Astrocyte (in vitro differentiated cells and primary cell): ENCODE measurements around the gene NAA20. TPM values are rescaled to one million over a fixed set of nuclear protein-coding genes. Genes with fewer than 3 reads are reported as not detected.

ENCODE experiments used
- DNase-seq: peaks from one replicate; pipeline ENCODE4 v3.0.0-alpha.2; 2010; ENCODE audit warnings: low read depth
- FAIRE-seq: peaks from 2 replicates; lab custom pipeline; 2011; peaks lifted over from hg19 to GRCh38; lab: Jason Lieb, UNC
- H2AFZ ChIP-seq: 2 replicates; pipeline ENCODE4 v1.6.0; 2012; ENCODE audit warnings: low read depth, low read length, inconsistent platforms
- H3K27ac ChIP-seq: 2 replicates; pipeline ENCODE4 v1.5.1; 2011; ENCODE audit warnings: low read depth, low read length, inconsistent platforms
- H3K27me3 ChIP-seq: 2 replicates; pipeline ENCODE4 v1.6.0; 2011; ENCODE audit warnings: low read length, inconsistent platforms; ENCODE audit not compliant: insufficient read depth
- H3K36me3 ChIP-seq: 2 replicates; pipeline ENCODE4 v1.5.1; 2011; ENCODE audit warnings: low read length, inconsistent platforms; ENCODE audit not compliant: insufficient read depth
- H3K4me1 ChIP-seq: 2 replicates; pipeline ENCODE4 v1.5.1; 2011; ENCODE audit warnings: low read length, inconsistent platforms; ENCODE audit not compliant: insufficient read depth
- H3K4me2 ChIP-seq: 2 replicates; pipeline ENCODE4 v1.6.0; 2012; ENCODE audit warnings: low read length, inconsistent platforms
- H3K4me3 ChIP-seq: 2 replicates; pipeline ENCODE4 v1.5.1; 2011; ENCODE audit warnings: low read depth, mild to moderate bottlenecking, low read length, inconsistent platforms; ENCODE audit not compliant: insufficient read depth
- H3K79me2 ChIP-seq: 2 replicates; pipeline ENCODE4 v1.6.0; 2012; ENCODE audit warnings: mild to moderate bottlenecking, low read length, inconsistent platforms; ENCODE audit not compliant: insufficient read depth
- H3K9ac ChIP-seq: 2 replicates; pipeline ENCODE4 v1.6.0; 2012; ENCODE audit warnings: mild to moderate bottlenecking, low read length, inconsistent platforms
- H3K9me3 ChIP-seq: 2 replicates; pipeline ENCODE4 v1.5.1; 2012; ENCODE audit warnings: low read depth, mild to moderate bottlenecking, low read length, inconsistent platforms; ENCODE audit not compliant: insufficient read depth
- H4K20me1 ChIP-seq: 2 replicates; pipeline ENCODE4 v1.6.0; 2012; ENCODE audit warnings: low read length, inconsistent platforms; ENCODE audit not compliant: insufficient read depth
- H3K27ac Mint-ChIP-seq: one replicate; pipeline ENCODE4 v1.8.0; 2021; ENCODE audit warnings: mild to moderate bottlenecking, mixed read lengths; ENCODE audit not compliant: unreplicated experiment
- H3K27me3 Mint-ChIP-seq: one replicate; pipeline ENCODE4 v1.8.0; 2021; ENCODE audit warnings: low read depth, mixed read lengths; ENCODE audit not compliant: unreplicated experiment
- H3K36me3 Mint-ChIP-seq: one replicate; pipeline ENCODE4 v1.8.0; 2021; ENCODE audit warnings: low read depth, mixed read lengths; ENCODE audit not compliant: unreplicated experiment
- H3K4me1 Mint-ChIP-seq: one replicate; pipeline ENCODE4 v1.8.0; 2021; ENCODE audit warnings: low read depth, mixed read lengths; ENCODE audit not compliant: unreplicated experiment
- H3K4me3 Mint-ChIP-seq: one replicate; pipeline ENCODE4 v1.8.0; 2021; ENCODE audit warnings: mild to moderate bottlenecking, moderate library complexity, mixed read lengths; ENCODE audit not compliant: unreplicated experiment
- H3K9me3 Mint-ChIP-seq: one replicate; pipeline ENCODE4 v1.8.0; 2021; ENCODE audit warnings: mild to moderate bottlenecking, mixed read lengths; ENCODE audit not compliant: unreplicated experiment
- EZH2 ChIP-seq: IDR thresholded peaks from 2 replicates; pipeline ENCODE4 v1.6.1; 2012; ENCODE audit warnings: mild to moderate bottlenecking, low read length, inconsistent platforms; ENCODE audit not compliant: insufficient read depth
- total RNA-seq: library from RNA; stranded (reverse); gene quantifications from 2 replicates; pipeline ENCODE4 v1.2.1, GENCODE V29; 2021
- TF ChIP-seq, protein P1 (sequence below): IDR thresholded peaks from 2 replicates; pipeline ENCODE4 v1.5.1; 2011; ENCODE audit warnings: low read depth, mild to moderate bottlenecking, inconsistent platforms, low read length, moderate library complexity; ENCODE audit not compliant: insufficient read depth

The NAA20 gene
- total RNA-seq, 1 donor from 2014 or later = 73.0 TPM

DNA sequence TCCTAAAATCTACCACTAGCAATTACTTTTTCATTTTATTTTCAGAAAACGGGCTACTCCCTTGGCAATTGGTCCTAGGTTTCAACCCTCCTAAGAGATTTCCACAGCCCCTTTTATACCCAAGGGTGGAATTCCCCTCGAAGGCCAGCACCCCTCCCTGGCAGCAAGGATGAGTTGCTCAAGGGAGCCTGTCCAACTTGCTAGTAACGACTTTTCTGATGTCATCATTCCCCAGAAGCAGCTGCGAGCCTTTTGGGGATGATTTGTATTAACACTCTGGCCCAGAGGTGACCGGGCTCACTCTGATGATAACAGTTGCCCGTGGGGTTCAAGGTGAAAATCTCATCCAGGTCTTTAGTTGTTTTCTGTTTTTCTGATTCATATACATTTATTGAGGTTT, 30.7 kb upstream of the NAA20 start:
- no peak for TF ChIP-seq EZH2
- Histone ChIP-seq H4K20me1 (peaks cover 43% of the 10 kb centered on the region), H3K9me3 (no peaks in the 10 kb centered on the region), H3K36me3 (peaks cover 4% of the 10 kb centered on the region), H3K9ac (no peak overlapping the region), H2AFZ (no peak overlapping the region), H3K79me2 (peaks cover 98% of the 10 kb centered on the region), H3K27me3 (no peaks in the 10 kb centered on the region), H3K4me1 (peaks cover 39% of the 10 kb centered on the region), H3K4me2 (peak overlapping the region; percentile 24), H3K4me3 (no peak overlapping the region), H3K27ac (no peak overlapping the region)
- no peak for FAIRE-seq
- DNase-seq = peak; percentile 63
- H3K4me3 Mint-ChIP-seq = no peak overlapping the region
- no peak overlapping the region for H3K27ac Mint-ChIP-seq
- peaks cover 12% of the 10 kb centered on the region for H3K4me1 Mint-ChIP-seq
- no peaks in the 10 kb centered on the region for H3K27me3 Mint-ChIP-seq
- H3K36me3 Mint-ChIP-seq = peaks cover 5% of the 10 kb centered on the region
- H3K9me3 Mint-ChIP-seq = no peaks in the 10 kb centered on the region

DNA sequence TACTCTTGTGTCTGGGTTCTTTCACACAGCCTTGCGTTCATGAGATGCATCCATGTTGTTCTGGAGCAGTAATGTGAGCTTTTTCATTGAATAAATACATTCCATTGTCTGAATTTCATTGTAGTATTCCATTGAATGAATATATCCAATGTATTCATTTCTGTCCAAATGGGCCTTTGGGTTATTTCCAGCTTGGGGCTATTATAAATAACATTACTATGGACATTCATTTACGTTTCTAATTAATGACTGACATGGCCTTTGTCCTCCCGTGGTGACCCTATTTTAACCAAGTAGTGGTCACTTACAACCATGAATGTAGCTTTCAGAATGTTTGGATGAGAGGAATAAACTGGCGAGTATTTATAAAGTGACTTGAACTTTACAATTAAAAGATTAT, 30.1 kb upstream of the NAA20 start:
- H4K20me1 ChIP-seq = peaks cover 37% of the 10 kb centered on the region
- H3K36me3 ChIP-seq = peaks cover 4% of the 10 kb centered on the region
- TF ChIP-seq, protein P1, sequence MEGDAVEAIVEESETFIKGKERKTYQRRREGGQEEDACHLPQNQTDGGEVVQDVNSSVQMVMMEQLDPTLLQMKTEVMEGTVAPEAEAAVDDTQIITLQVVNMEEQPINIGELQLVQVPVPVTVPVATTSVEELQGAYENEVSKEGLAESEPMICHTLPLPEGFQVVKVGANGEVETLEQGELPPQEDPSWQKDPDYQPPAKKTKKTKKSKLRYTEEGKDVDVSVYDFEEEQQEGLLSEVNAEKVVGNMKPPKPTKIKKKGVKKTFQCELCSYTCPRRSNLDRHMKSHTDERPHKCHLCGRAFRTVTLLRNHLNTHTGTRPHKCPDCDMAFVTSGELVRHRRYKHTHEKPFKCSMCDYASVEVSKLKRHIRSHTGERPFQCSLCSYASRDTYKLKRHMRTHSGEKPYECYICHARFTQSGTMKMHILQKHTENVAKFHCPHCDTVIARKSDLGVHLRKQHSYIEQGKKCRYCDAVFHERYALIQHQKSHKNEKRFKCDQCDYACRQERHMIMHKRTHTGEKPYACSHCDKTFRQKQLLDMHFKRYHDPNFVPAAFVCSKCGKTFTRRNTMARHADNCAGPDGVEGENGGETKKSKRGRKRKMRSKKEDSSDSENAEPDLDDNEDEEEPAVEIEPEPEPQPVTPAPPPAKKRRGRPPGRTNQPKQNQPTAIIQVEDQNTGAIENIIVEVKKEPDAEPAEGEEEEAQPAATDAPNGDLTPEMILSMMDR = no peak
- TF ChIP-seq EZH2 = no peak
- Mint-ChIP-seq H3K9me3 (no peaks in the 10 kb centered on the region), H3K4me1 (peaks cover 18% of the 10 kb centered on the region), H3K36me3 (peaks cover 3% of the 10 kb centered on the region), H3K4me3 (no peak overlapping the region), H3K27ac (no peak overlapping the region), H3K27me3 (no peaks in the 10 kb centered on the region)
- H3K27ac ChIP-seq = no peak overlapping the region
- no peak overlapping the region for H3K9ac ChIP-seq
- H3K4me3 ChIP-seq = no peak overlapping the region
- no peak for DNase-seq
- no peak overlapping the region for H2AFZ ChIP-seq
- no peak for FAIRE-seq
- no peak overlapping the region for H3K4me2 ChIP-seq
- H3K27me3 ChIP-seq = no peaks in the 10 kb centered on the region
- H3K9me3 ChIP-seq = no peaks in the 10 kb centered on the region
- peaks cover 97% of the 10 kb centered on the region for H3K79me2 ChIP-seq
- H3K4me1 ChIP-seq = peaks cover 45% of the 10 kb centered on the region

DNA sequence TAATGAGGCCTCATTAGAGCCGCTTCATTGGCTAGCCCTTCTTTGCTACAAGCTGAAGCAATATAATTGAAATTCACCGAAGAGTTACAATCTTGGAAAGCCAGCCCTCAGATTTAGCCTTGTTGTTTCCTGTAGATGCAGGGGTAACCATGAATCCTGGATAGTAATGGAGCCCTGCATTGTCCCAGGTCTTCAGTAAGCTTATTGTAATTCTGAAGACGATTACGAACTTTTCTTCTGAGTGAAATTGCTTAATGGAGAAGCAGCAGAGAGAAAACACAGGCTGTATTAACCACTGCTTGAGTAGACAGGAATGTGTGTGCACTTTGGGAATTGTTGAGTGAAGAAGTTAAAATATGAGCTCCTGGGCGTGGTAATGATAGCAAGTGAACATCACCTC, 26.3 kb upstream of the NAA20 start:
- Histone ChIP-seq H3K9ac (peak overlapping the region; percentile 35), H3K27ac (peak overlapping the region; percentile 96)

More for the DNA sequence above, 26.3 kb upstream of the NAA20 start:
- Histone ChIP-seq H3K9me3 (no peaks in the 10 kb centered on the region), H3K4me1 (peaks cover 63% of the 10 kb centered on the region), H3K4me3 (no peak overlapping the region), H3K4me2 (peak overlapping the region; percentile 59), H3K79me2 (peaks cover 74% of the 10 kb centered on the region), H3K36me3 (peaks cover 8% of the 10 kb centered on the region), H3K27me3 (no peaks in the 10 kb centered on the region), H4K20me1 (peaks cover 15% of the 10 kb centered on the region), H2AFZ (no peak overlapping the region)
- Mint-ChIP-seq H3K9me3 (no peaks in the 10 kb centered on the region), H3K4me1 (peaks cover 48% of the 10 kb centered on the region), H3K36me3 (no peaks in the 10 kb centered on the region), H3K27ac (peak overlapping the region; percentile 99), H3K27me3 (no peaks in the 10 kb centered on the region), H3K4me3 (no peak overlapping the region)
- TF ChIP-seq EZH2 = no peak
- TF ChIP-seq, protein P1 = no peak
- FAIRE-seq = no peak
- DNase-seq = peak; percentile 70
